HepG2 (cell line): Measurements from ENCODE around the gene PIEZO1. TPM values are rescaled to one million over a fixed set of nuclear protein-coding genes. Genes with fewer than 3 reads are reported as not detected.

Experiments
- ASH2L ChIP-seq: fragments of 300-600, 200-600 bp; sonication (generic); IDR thresholded peaks from 2 replicates; pipeline ENCODE4 v1.7.0; 2017; ENCODE audit warnings: low read depth, mild to moderate bottlenecking, moderate library complexity, mixed read lengths, low read length; ENCODE audit not compliant: insufficient read length
- ATF6 ChIP-seq: sonication (generic); formaldehyde crosslinking; conservative IDR thresholded peaks from 2 replicates; pipeline ENCODE4 v1.4.0; 2020; ENCODE audit warnings: missing genetic modification reagents
- BRCA1 ChIP-seq: sonication (generic); formaldehyde crosslinking; IDR thresholded peaks from 2 replicates; pipeline ENCODE4 v1.4.0; 2020; ENCODE audit warnings: missing genetic modification reagents
- JUND ChIP-seq: sonication (generic); formaldehyde crosslinking; IDR thresholded peaks from 2 replicates; pipeline ENCODE4 v1.8.0; 2022; ENCODE audit warnings: mild to moderate bottlenecking, missing genetic modification reagents
- NFKB2 ChIP-seq: sonication (generic); formaldehyde crosslinking; IDR thresholded peaks from 2 replicates; pipeline ENCODE4 v1.4.0; 2020; ENCODE audit warnings: missing genetic modification reagents, borderline replicate concordance
- PHF8 ChIP-seq: sonication (generic); formaldehyde crosslinking; IDR thresholded peaks from 2 replicates; pipeline ENCODE4 v1.5.0; 2020; ENCODE audit warnings: missing genetic modification reagents
- ZNF18 ChIP-seq: sonication (generic); formaldehyde crosslinking; IDR thresholded peaks from 2 replicates; pipeline ENCODE4 v1.8.0; 2022; ENCODE audit warnings: mild to moderate bottlenecking, missing genetic modification reagents; ENCODE audit not compliant: insufficient replicate concordance
- ZNF180 ChIP-seq: sonication (generic); formaldehyde crosslinking; IDR thresholded peaks from 2 replicates; pipeline ENCODE4 v1.4.0; 2020; ENCODE audit warnings: low read depth, missing genetic modification reagents, borderline replicate concordance
- ZNF225 ChIP-seq: sonication (generic); formaldehyde crosslinking; IDR thresholded peaks from 2 replicates; pipeline ENCODE4 v1.4.0; 2020; ENCODE audit warnings: mild to moderate bottlenecking, missing genetic modification reagents
- ZNF326 ChIP-seq: sonication (generic); formaldehyde crosslinking; IDR thresholded peaks from 2 replicates; pipeline ENCODE4 v1.4.0; 2020; ENCODE audit warnings: missing genetic modification reagents, borderline replicate concordance
- ZNF407 ChIP-seq: sonication (generic); formaldehyde crosslinking; IDR thresholded peaks from one replicate; pipeline ENCODE4 v1.5.1; 2020; ENCODE audit warnings: mild to moderate bottlenecking, missing genetic modification reagents; ENCODE audit errors: not compliant biosample characterization
- ZNF562 ChIP-seq: sonication (generic); formaldehyde crosslinking; IDR thresholded peaks from 2 replicates; pipeline ENCODE4 v1.8.0; 2022; ENCODE audit warnings: missing genetic modification reagents, borderline replicate concordance
- ZNF572 ChIP-seq: sonication (generic); formaldehyde crosslinking; IDR thresholded peaks from 2 replicates; pipeline ENCODE4 v1.5.1; 2020; ENCODE audit warnings: mild to moderate bottlenecking, missing genetic modification reagents
- ZNF800 ChIP-seq: sonication (generic); formaldehyde crosslinking; IDR thresholded peaks from 2 replicates; pipeline ENCODE4 v1.4.0; 2020; ENCODE audit warnings: missing genetic modification reagents
- polyA plus RNA-seq, 8 experiments: library from polyadenylated mRNA; depleted of rRNA in 3 of 8; stranded (reverse) in 7 of 8; unstranded in 1 of 8; fragments of >200 nt; fragmentation: Illumina TruSeq in 4 of 8; extraction: Trizol in 4 of 8; gene quantifications; 2 replicates each; pipeline versions ENCODE4 v1.2.1 to v1.2.3, GENCODE V29; 2011 to 2016; ENCODE audit warnings: low read depth in 4 of 8, missing spikeins in 1 of 8, mixed read lengths in 1 of 8; ENCODE audit not compliant: insufficient read depth in 1 of 8
- total RNA-seq, 5 experiments: library from RNA; depleted of rRNA; stranded (reverse); fragments of >200 nt; fragmentation: Illumina TruSeq; extraction: Trizol; gene quantifications; 2 replicates each; pipeline ENCODE4 v1.2.3, GENCODE V29; 2016; ENCODE audit warnings: low read depth in 1 of 5

The PIEZO1 gene
- total and polyA plus RNA-seq, 2 of the 13 experiments (the other 11 are each of a cell fraction or from before 2014, with no cell fraction given) = 67.9 to 85.0 TPM

- TF ChIP-seq ZNF407 (CRISPR knock-in tag) (peak; percentile 16), BRCA1 (no peak), ASH2L (no peak), PHF8 (CRISPR knock-in tag) (peak; percentile 64), ZNF572 (CRISPR knock-in tag) (peak; percentile 74; the same call in 1 of the 2 replicates), ZNF800 (CRISPR knock-in tag) (no peak), ZNF225 (no peak), ATF6 (CRISPR knock-in tag) (no peak), ZNF562 (CRISPR knock-in tag) (no peak), ZNF326 (CRISPR knock-in tag) (no peak), ZNF180 (CRISPR knock-in tag) (no peak), NFKB2 (CRISPR knock-in tag) (0 out of 2 replicates have a peak, but pooled peaks have one; percentile 34), ZNF18 (CRISPR knock-in tag) (no peak), JUND (CRISPR knock-in tag) (no peak)
These were observed 19.7 kb upstream of the PIEZO1 start (continued) for GRCh38 chr16:88804552-88805339.
